ENCODE results near the gene HMX3. TPM values are rescaled to one million over a fixed set of nuclear protein-coding genes. Genes with fewer than 3 reads are reported as not detected.

Gene HMX3
- total and polyA plus RNA-seq, 8 donors: 0.07 to 0.53 (median 0.29) TPM; not detected in 5

GRCh38 chr10:123133541-123134342, 2.0 kb upstream of the HMX3 start:
- Histone ChIP-seq H3K9me3 (no peaks in the 10 kb centered on the region), H3K4me1 (peaks cover 0 to 27% (median 11%) of the 10 kb centered on the region in 3 donors), H3K36me3 (no peaks in the 10 kb centered on the region), H3K4me3 (peak overlapping the region in 1 of 4 donors; percentile 29), H3K27ac (no peak overlapping the region), H3K27me3 (peaks cover 6 to 65% (median 35%) of the 10 kb centered on the region in 4 donors)
- no peak for FAIRE-seq
- TF ChIP-seq CTCF (IDR thresholded peaks at IDR 0.05): no peak
- intact Hi-C loops (cut with DNase I): loop anchor here in 2 of 3 donors (5.0 to 10.0 kb wide), 3 partner anchors 251 to 431 kb away; no protein-coding TSS in a partner anchor
- WGBS, 2 donors: 5 to 8% methylated on average over 39 to 40 of the region's 40 CpGs
- ATAC-seq: peak in 2 of 4 donors; percentile 3 to 5
- no peak for DNase-seq

- H3K27me3 ChIP-seq: peaks cover 11 to 72% (median 35%) of the 10 kb centered on the region in 4 donors
- no peak for ATAC-seq
Observed at GRCh38 chr10:123134343-123134914, 1.3 kb upstream of the HMX3 start.

GRCh38 chr10:123134915-123135414, 805 bp upstream of the HMX3 start:
- Histone ChIP-seq H3K4me3 (peak overlapping the region in 1 of 4 donors; percentile 38), H3K27me3 (peaks cover 11 to 75% (median 36%) of the 10 kb centered on the region in 4 donors), H3K9me3 (no peaks in the 10 kb centered on the region), H3K36me3 (no peaks in the 10 kb centered on the region), H3K27ac (no peak overlapping the region), H3K4me1 (peaks cover 0 to 28% (median 11%) of the 10 kb centered on the region in 3 donors)
- ATAC-seq (no peak), DNase-seq (peak in 1 of 6 donors; percentile 64), FAIRE-seq (no peak)
- TF ChIP-seq CTCF (IDR thresholded peaks at IDR 0.05): no peak
- intact Hi-C loops (cut with DNase I): loop anchor here in 2 of 3 donors (5.0 to 10.0 kb wide), 3 partner anchors 250 to 430 kb away; no protein-coding TSS in a partner anchor
- 2 to 5% methylated on average over 38 to 46 of the region's 46 CpGs for WGBS, 2 donors

More at GRCh38 chr10:123134343-123134914, 1.3 kb upstream of the HMX3 start:
- H3K36me3 ChIP-seq: no peaks in the 10 kb centered on the region
- intact Hi-C loops (cut with DNase I): loop anchor here in 2 of 3 donors (5.0 to 10.0 kb wide), 3 partner anchors 250 to 430 kb away; no protein-coding TSS in a partner anchor
- H3K27ac ChIP-seq: no peak overlapping the region
- no peak for FAIRE-seq
- peaks cover 0 to 27% (median 11%) of the 10 kb centered on the region in 3 donors for H3K4me1 ChIP-seq
- H3K4me3 ChIP-seq: no peak overlapping the region
- no peaks in the 10 kb centered on the region for H3K9me3 ChIP-seq
- DNase-seq: peak in 1 of 6 donors; percentile 68
- TF ChIP-seq CTCF (IDR thresholded peaks at IDR 0.05): no peak
- 4 to 6% methylated on average over 42 of the region's 42 CpGs for WGBS, 2 donors

GRCh38 chr10:123136221-123136805, 543 bp downstream of the HMX3 start:
- DNase-seq (peak in 1 of 6 donors; percentile 81), FAIRE-seq (no peak), ATAC-seq (no peak)
- no peak for TF ChIP-seq CTCF (IDR thresholded peaks at IDR 0.05)
- no peaks in the 10 kb centered on the region for H3K36me3 ChIP-seq
- peak overlapping the region in 2 of 4 donors; percentile 16 to 38 for H3K4me3 ChIP-seq
- H3K9me3 ChIP-seq: no peaks in the 10 kb centered on the region
- no peak overlapping the region for H3K27ac ChIP-seq
- 3% methylated on average over 49 to 59 of the region's 59 CpGs for WGBS, 2 donors
- H3K4me1 ChIP-seq: peaks cover 0 to 32% (median 11%) of the 10 kb centered on the region in 3 donors
- intact Hi-C loops (cut with DNase I): loop anchor here in 2 of 3 donors (10.0 kb wide), 2 partner anchors 248 to 428 kb away; no protein-coding TSS in a partner anchor
- peaks cover 11 to 84% (median 35%) of the 10 kb centered on the region in 4 donors for H3K27me3 ChIP-seq
